GM20000 (cell line): Measurements from ENCODE around the gene PRDM5.

Experiments used
- DNase-seq: peaks from one replicate; pipeline ENCODE4 v3.0.0; 2012; ENCODE audit warnings: low spot score
- CTCF ChIP-seq: IDR thresholded peaks from 2 replicates; pipeline ENCODE4 v1.5.1; 2012; ENCODE audit warnings: mild to moderate bottlenecking, control low read depth; ENCODE audit errors: extremely low read depth, missing control alignments

The PRDM5 gene

GRCh38 chr4:120775431-120775830, 147.1 kb downstream of the PRDM5 start:
- no peak for DNase-seq

GRCh38 chr4:120773641-120774040, 148.9 kb downstream of the PRDM5 start:
- no peak for TF ChIP-seq CTCF
- no peak for DNase-seq

More at GRCh38 chr4:120775431-120775830, 147.1 kb downstream of the PRDM5 start:
- no peak for TF ChIP-seq CTCF

GRCh38 chr4:120771907-120772306, 150.6 kb downstream of the PRDM5 start:
- no peak for DNase-seq
- TF ChIP-seq CTCF, result no peak

- DNase-seq, result no peak
- TF ChIP-seq CTCF, result no peak
Observed at GRCh38 chr4:120770897-120771296, 151.6 kb downstream of the PRDM5 start.

DNA sequence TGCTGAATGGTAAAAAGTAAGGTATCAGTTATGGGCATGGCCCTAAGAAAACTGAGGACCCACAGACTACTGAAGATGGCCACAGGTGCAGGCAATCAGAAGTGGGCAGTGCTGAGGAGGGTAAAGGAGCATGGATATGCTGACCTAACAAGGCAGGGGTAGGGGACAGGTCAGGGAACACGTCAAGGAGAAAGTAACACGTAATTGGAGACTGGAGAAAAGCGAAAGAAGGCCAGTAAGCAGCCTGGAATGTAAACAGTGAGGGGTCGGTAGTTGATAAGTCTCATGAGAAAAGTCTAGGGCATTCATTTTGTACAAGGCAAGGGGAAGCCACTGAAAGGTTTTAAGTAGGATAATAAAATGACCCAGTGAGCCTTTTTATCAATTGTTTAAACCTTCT, 153.3 kb downstream of the PRDM5 start:
- no peak for TF ChIP-seq CTCF

GRCh38 chr4:120765260-120765680, 157.3 kb downstream of the PRDM5 start:
- DNase-seq, result no peak
- no peak for TF ChIP-seq CTCF

More for the DNA sequence above, 153.3 kb downstream of the PRDM5 start:
- no peak for DNase-seq

DNA sequence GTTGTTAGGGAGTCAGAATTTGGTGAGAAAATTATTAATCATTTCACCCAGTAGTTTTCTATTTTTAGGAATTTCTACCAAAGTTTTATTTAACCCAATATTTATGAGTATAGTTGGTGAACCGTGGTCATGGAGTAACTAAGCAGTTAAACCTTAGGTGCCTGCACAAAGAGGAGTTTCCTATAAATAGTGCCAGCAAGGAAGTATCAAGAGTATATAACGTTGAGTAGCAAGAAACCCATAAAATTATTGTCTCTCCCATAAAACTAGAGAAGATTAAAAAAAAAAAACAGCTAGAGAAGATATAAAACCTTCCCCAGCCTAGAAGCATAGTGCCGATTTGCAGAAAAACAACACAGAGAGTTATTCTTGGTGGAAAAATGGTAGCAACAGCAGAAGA, 158.9 kb downstream of the PRDM5 start:
- no peak for DNase-seq
- TF ChIP-seq CTCF, result no peak
